Islet precursor cell (in vitro differentiated cells): ENCODE measurements around the gene SCGB2A2.

Experiments used
- DNase-seq: peaks from one replicate; pipeline ENCODE4 v3.0.0-alpha.2; 2018

Gene SCGB2A2

DNA sequence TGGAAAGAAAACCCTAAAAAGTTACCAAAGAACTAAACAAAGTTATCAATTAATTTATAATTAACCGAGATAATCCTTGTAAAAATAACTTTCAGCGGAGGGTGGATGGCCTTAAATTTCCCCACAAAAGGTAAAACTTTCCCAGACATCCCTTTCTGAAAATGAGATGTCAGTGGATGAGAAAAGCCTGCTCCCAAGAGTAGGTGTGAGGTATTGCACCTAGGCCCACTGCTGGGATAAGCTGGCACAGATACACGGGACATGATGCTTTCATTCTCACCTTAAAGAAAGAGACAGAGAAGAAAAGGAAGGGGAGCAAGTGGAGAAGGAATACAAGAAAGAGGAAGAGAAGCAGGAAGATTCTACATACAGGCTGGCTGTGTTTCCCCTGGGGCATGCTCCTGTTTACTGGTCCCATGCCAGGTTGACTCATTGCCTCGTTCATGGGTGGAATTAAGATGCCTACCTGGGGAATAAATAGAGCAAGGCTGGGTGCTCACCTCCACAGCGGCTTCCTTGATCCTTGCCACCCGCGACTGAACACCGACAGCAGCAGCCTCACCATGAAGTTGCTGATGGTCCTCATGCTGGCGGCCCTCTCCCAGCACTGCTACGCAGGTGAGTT, at the start of gene SCGB2A2:
Gene SCGB2A2 (plus strand): TSS at position 505 of the 625 bp plus-strand sequence. CDS start 59 bp downstream, at position 564.
- no peak for DNase-seq

DNA sequence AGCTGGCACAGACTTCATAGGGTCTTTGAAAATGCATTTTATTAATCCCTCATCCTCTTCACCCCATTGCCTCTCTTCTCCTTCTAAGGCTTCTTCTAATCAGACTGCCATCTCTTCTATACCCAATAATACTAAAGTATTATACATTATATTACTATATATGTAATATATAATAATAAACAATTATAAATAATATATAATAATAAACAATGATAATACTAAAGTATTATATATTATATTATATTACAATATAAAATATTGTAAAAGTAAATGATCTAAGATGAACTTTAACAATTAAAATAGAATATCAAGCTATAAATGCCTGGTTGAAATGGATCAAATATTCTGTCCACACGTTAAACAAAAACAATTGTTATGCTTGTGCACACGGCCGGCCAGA, 48.5 kb upstream of the SCGB2A2 start:
- DNase-seq = no peak

DNA sequence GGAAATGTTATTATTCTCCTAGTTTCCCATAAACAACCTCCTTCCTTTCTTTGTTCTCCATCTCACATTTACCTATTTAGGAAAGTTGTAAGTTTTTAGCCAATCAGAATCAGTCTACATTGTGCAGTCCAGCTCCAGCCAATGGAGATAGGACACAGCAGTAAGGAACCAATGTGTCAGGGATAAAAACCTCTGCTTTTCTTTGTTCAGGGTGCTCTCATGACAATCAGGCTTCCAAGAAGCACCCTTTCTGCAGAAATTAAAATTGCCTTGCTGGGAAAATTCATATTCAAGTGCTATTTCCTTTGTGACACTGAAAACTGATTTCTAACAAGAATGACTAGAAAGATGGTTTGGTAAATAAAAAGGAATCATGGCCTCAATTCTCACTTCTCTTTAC, 46.9 kb upstream of the SCGB2A2 start:
- no peak for DNase-seq

DNA sequence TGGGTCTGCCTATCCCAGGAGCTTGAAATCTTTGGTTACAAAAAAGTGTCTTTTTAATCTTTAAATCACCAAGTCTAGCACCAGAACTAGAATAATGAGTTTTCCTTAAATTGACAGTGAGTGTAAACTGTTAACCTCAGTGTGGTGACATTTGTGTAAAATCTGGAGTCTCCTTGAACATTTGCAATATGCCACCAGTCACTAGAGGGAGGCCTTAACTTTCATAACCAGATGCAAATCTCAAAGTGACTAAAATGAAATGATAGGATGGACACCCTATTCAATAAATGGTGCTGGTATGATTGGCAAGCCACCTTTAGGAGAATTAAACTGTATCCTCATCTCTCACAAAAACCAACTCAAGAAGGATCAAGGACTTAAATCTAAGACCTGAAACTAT, 36.2 kb upstream of the SCGB2A2 start:
- no peak for DNase-seq

DNA sequence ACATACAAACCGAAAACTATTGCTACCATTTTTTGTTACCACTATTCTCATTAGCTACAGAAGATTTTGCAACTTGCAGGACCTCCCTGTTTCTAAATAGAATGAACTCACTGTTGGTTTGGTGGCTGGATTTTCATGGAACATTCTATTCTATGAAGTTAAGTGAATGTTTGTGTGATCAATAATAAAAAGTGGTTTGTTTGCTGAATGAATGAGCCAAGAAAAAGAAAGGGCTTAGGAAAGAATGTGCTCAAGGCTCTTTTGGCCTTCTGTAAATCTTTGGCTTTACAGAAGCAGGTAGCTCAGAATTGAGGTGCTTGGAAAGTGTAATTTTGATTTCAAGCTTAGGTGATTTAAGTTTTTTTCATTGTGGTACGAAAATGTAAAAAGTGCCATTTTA, 33.8 kb upstream of the SCGB2A2 start:
- DNase-seq = no peak

DNA sequence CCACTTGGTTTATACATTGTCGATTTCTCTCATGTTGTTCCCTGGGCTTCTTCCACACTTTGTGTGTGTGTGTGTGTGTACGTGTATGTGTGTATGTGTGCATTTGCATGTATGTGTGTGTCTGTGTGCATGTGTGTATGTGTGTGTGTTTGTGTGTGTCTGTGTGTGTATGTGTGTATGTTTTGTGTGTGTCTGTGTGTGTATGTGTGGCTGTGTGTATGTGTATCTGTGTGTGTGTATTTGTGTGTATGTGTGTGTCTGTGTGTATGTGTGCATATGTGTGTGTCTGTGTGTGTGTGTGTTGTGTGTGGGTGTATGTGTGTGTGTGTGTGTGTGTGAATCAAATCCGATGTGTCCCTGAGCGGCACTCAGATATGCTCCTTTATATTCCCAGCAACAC, 32.5 kb upstream of the SCGB2A2 start:
- DNase-seq = no peak

DNA sequence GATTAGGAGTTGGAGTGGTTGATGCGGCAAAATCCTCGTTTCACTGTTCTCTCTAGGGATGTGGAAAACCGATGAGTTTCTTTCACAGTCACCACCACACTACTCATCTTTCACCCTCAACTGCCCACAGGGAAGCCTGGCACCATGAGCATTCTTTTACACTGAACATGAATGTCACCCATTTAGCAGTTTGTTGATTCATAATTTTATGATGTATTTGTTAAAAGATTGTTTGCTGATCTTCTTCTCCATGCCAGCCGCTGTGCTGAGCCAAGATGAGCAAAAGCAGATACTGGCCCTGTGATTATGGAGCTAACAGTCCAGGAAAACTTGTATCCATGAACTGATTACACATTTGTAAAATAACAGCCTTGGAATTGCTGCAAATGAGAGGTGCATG, 31.8 kb upstream of the SCGB2A2 start:
- no peak for DNase-seq

DNA sequence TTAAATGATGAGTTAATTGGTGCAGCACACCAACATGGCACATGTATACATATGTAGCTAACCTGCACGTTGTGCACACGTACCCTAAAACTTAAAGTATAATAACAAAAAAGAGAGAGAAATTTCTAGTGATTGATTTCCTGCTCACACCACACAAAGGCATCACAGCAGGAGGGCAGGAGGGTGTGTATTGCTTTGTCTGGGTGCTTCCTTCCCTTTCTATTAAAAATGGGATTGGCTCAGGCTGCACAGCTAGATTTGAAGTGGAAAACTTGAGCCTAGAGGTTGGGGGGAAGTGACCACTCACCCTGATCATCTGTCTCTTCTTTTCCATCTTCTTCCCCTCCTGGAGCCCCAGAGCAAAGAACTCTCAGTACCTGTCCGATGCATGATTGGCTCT, 28.9 kb upstream of the SCGB2A2 start:
- DNase-seq = no peak

DNA sequence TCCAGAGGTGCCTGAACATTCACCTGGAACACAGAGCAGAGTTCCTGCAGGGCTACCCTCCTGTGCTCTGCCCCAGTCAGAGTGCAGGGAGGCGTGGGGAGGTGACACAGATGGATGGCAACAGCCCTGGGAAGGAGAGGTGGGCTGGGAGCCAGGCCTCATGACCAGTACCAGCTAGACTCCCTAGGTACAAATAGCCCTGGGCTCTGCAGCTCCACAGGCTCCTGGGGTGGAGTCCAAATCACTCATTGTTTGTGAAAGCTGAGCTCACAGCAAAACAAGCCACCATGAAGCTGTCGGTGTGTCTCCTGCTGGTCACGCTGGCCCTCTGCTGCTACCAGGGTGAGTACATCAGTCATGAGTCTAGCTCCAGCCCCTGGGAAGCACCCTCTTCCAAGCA, 27.9 kb upstream of the SCGB2A2 start, which contains the start of gene SCGB1D2:
Gene SCGB1D2 (plus strand): TSS at position 219 of the 400 bp plus-strand sequence. CDS start 69 bp downstream, at position 288.
- DNase-seq = peak; percentile 62

DNA sequence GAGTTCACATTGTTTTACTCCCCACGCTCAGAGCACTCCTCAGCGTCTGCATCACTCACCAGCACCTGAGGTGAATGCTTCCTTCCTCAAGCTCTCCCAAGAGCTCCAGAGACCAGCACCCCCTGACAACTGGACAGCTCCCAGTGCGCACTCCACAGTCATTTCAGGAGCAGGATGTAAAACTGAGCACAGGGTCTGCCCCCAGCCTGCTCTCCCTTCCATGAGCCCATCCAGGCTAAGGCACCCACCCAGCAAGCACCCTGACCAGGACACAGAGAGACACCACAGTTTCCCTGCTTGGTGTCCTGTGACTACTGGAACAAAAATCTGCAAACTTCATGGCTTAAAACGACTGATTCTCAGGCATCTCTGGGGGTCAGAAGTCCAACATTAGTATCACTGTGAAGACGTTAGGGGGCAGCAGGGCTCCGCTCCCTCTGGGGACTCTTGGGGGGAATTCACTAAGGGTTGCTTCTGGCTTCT, 24.6 kb upstream of the SCGB2A2 start:
- DNase-seq = peak; percentile 87

DNA sequence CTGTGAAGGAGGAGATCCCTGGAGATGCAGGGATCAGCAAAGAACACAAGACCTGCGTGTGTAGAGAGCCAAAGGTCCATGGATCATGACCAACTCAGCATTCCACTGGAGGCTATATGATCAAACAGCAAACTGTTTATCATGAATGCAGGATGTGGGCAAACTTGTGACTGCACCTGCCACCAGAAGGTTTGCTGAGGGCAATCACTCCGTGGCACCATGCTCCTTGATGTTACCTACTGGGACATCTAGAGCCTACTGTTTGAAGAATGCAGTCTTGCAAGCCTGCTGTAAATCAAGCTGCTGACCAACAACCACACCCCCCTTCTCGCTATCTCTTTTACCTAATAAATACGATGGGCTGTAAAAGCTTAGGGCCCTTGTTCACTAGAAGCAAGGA, 18.3 kb upstream of the SCGB2A2 start:
- no peak for DNase-seq

DNA sequence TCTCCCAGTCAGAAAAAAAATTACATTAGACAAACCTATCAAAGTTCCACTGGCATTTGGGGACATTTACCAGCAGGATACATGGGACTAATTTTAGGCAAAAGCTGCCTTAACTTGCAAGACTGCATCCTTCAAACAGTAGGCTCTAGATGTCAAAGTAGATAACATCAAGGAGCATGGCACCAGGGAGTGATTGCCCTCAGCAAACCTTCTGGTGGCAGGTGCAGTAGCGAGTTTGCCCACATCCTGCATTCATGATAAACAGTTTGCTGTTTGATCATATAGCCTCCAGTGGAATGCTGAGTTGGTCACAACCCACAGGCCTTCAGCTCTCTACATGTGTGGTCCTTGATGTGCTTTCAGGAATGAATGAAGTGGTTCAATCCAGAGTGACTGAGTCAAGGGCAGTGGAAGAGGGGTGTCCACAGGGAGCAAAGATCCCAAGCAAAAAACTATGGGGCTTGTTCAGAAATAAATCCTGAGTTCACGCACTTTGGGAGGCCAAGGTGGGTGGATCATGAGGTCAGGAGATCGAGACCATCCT, 15.9 kb upstream of the SCGB2A2 start:
- no peak for DNase-seq

DNA sequence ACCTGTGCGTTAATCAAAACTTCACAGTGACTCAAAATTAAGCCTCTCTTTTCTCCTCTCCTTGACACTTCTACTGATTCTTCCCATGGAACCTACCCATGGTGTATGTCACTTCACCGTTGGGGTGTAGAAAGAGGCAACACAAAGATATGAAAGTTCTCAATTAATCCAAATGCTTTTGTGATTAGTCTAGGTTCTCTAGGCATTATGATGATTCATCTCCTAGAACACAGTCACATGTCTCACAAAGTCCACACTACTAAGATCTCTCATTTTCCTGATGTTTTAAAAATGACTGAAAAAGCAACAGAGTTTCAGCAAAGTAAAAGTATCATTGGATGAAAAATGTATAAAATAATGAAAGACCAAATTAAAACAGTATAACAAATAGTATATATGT, 13.7 kb upstream of the SCGB2A2 start:
- no peak for DNase-seq

DNA sequence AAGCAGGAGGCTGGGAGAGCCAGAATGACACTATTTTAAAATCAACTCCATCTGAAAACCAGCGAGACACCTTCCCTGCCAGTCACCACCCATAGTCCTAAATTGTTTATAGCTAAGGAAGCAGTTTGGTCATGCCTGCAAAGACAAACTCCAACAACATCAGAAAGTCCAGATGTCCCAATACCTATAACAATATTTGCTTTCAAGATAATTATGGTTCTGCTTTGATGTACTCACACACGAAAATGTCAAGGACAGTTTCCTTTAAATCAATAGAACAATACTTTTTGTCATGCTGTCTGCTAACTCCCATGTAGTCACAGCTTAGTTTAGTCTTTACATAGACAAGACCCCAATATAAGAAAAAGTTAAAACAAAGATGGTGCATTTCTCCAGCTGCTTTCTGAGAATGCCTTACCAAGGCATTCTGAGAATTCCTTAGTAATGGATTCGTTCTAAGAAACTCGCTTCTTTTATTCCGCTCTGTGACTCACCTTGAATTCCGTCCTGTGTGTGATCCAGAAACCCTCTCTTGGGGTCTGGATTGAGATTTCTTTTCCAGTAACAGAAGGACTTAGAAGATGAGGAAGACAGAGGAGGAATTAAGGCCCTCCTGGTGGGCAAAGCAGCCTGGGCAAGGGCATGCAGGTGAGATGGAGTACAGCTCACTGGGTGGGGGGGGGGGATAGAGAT, 9.6 kb upstream of the SCGB2A2 start:
- DNase-seq = no peak

DNA sequence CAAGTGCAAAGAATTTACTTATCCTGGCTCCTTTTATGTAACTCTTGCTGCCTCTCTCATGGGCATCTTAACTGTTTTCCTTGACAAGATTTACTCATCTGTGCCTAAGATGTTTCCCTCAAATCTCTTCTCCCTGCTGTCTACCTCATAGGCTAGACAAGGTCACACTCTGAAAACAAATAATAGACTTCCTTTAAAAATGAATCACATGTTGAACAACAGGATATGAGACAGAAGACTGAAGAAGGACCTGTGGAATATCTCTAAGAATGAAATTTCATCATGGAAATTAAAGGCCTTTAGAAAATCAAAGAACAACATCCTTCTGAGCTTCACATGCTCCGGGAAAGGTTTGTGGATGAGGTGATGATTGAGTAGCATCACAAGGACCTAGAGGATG, 6.0 kb upstream of the SCGB2A2 start:
- no peak for DNase-seq

DNA sequence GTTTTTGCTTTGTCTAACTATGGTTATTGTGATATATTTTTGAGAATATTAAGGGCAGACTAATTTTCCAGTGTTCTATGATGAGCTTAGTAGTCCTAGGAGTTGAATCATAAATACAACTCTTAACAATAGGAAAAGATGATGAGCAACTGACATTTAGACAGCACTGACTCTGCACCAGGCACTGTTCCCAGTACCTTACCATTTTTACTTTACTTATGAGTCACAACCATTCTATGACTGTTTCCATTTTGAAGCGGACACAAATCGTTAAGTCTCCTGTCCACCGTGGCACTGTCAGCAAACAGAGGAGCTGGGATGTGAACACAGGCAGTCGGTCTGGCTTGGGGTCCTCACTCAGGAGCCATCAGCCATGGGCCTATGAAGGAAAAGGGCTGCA, 3.4 kb upstream of the SCGB2A2 start:
- DNase-seq = no peak

DNA sequence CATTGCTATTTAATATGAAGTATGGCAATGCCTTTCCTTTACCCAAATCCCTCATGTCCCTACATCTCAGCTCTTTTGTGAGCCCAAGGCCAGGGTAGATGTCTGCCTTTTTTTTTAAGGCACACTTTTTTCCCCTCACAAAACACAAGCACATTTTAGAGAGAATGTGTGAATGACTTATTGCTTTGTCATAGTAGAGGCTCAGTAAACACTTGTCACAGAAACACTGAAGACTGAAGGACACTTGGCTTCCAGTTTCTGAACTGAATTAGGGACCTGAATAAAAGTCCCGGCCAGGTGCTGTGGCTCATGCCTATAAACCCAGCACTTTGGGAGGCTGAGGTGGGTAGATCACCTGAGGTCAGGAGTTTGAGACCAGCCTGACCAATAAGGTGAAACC, 2.9 kb upstream of the SCGB2A2 start:
- no peak for DNase-seq

DNA sequence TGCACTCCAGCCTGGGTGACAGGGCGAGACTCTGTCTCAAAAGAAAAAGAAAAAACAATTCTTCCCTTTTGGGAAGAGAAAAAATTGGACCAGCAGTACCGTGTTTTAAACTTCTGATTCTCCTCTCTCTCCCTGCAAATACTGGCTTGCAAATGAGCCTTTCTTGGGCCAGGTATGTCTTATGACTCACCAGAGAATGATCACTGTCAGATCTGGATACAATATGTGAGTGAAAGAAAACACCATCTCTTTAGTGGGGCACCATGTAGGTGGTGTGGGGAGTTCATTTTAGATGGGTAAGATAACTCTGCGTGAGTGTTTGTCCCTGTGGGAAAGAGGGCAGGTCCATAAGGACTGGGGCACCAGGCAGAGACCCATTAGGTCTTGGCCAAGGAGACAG, 2.4 kb upstream of the SCGB2A2 start:
- DNase-seq = no peak

DNA sequence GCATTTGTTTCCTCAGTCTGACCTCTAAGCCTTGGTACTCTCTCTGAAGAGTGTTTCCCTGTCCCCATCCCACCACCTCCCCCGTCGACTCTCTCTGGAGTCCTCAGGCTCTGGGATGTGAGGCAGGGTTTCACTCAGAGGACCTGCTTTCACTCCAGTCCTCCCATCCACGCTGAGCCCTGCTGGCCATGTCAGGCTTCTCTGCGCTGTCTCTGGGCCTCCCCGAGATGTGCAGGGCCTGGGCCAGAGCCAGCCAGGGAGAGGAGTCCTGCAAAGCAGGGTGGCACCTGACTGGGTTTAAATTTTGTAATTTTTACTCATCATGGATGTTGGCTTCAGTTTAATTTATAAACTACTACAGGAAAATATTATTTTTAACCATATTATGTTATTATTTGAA, 3.3 kb downstream of the SCGB2A2 start:
- DNase-seq = no peak

DNA sequence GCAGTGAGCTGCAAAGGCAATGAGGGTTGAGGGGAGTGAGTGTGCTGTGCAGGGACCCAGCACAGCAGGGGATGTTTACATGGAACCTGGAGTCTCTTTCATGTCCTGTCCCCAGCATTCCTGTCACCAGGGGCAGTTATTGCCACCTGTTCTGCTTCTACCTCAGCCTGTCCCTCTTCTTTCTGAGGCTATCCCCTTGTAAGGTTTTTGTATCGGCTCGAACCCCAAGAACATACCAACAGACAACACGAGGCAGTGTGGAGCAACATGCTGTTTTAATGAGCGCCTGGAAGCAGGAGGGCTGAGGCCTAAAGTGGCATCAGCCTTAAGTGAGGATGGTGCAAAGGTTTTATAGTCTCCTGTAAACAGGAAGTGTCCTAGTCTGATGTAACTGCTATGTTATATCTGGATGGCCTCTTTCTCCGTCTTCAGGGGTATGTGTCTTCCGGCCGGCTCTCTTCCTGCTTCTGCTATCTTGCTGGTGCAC, 3.9 kb downstream of the SCGB2A2 start:
- DNase-seq = no peak

DNA sequence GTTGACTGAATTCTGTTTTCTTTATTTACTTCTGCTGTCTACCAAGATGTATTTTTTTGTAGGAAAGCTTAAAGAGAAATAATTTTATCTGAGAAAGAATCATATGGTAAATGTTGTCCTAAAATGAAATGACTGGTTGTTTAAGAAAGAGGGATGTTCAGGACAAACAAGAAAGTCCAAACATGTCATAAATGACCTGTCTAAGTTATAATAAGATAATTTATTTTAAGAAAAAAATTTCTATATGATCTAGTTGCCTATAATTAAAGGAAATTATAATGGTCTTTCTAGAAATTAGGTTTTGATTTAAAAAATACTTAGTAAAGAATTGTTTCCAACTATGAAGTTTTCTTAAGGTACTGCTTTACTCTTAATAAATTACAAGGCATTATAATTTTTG, 10.5 kb downstream of the SCGB2A2 start:
- no peak for DNase-seq

DNA sequence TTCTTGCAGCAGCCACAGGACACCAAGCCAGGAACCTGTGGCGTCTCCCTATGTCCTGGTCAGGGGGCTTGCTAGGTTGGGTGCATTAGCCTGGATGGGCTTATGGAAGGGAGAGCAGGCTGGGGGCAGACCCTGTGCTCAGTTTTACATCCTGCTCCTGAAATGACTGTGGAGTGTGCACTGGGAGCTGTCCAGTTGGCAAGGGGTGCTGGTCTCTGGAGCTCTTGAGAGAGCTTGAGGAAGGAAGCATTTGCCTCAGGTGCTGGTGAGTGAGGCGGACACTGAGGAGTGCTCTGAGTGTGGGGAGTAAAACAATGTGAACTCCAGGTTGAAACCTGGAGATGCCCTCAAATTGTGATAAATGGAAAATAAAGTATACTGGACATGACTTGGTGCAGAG, 25.5 kb downstream of the SCGB2A2 start:
- peak; percentile 83 for DNase-seq

DNA sequence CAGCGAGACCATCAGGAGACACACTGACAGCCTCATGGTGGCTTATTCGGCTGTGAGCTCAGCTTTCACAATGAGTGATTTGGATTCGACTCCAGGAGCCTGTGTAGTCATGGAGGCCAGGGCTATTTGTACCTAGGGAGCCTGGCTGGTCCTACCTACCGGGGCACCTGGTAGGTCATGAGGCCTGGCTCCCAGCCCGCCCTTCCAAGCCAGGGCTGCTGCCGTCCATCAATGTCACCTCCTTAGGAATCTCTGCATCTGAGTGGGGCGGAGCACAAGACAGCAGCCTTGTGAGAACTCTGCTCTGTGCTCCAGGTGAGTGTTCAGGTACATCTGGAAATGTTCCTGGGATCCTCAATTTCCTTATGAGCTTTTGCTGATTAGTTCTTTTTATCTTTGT, 29.0 kb downstream of the SCGB2A2 start, which contains the start of gene SCGB1D4:
Gene SCGB1D4 (minus strand): TSS at position 101 of the 400 bp plus-strand sequence. CDS start 65 bp downstream, at position 36.
- DNase-seq = no peak

DNA sequence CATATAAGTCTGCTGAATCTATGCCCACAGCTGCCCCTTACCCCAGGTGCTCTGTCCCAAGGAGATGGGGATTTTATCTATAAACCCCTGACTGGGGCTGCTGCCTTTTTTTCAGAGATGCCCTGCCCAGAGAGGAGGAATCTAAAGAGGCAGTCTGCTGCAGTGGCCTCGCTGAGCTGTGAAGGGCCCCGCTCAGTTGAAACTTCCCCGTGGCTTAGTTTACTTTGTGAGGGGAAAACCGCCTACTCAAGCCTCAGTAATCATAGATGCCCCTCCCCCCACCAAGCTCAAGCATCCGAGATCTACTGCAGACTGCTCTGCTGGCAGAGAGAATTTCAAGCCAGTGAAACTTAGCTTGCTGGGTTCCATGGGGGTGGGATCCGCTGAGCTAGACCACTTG, 36.3 kb downstream of the SCGB2A2 start:
- DNase-seq = no peak
